Kidney (tissue), 14 donors: ENCODE data around the gene TYMP. TPM values are rescaled to one million over a fixed set of nuclear protein-coding genes. Genes with fewer than 3 reads are reported as not detected.

ENCODE experiments used
- DNase-seq, 5 donors: peaks; one replicate each; pipeline ENCODE4 v3.0.0-alpha.2; 2013 to 2020
- FAIRE-seq: peaks from 2 replicates; lab custom pipeline; 2012; peaks lifted over from hg19 to GRCh38; lab: Jason Lieb, UNC
- H3K27ac ChIP-seq, 2 donors: one replicate each; pipeline ENCODE4 v1.7.0; 2013; ENCODE audit warnings: low read depth in 2 of 2, low read length in 2 of 2, inconsistent platforms in 1 of 2
- H3K27me3 ChIP-seq: one replicate; pipeline ENCODE4 v1.7.1; 2013; ENCODE audit warnings: low read length, inconsistent platforms; ENCODE audit not compliant: control insufficient read depth, insufficient read depth
- H3K36me3 ChIP-seq, 3 donors: one replicate each; pipeline versions ENCODE4 v1.7.0 to v1.7.1; 2013; ENCODE audit warnings: low read length in 3 of 3, control low read depth in 1 of 3, inconsistent platforms in 1 of 3; ENCODE audit not compliant: insufficient read depth in 3 of 3, control insufficient read depth in 2 of 3
- H3K4me1 ChIP-seq, 3 donors: one replicate each; pipeline versions ENCODE4 v1.7.0 to v1.7.1; 2013; ENCODE audit warnings: low read length in 3 of 3, inconsistent platforms in 1 of 3, low read depth in 1 of 3; ENCODE audit not compliant: control insufficient read depth in 2 of 3, insufficient read depth in 2 of 3
- H3K4me3 ChIP-seq, 3 donors: one replicate each; pipeline versions ENCODE4 v1.7.0 to v1.8.1; 2013; ENCODE audit warnings: low read length in 3 of 3, control low read depth in 1 of 3, inconsistent platforms in 1 of 3
- H3K9ac ChIP-seq, 3 donors: one replicate each; pipeline versions ENCODE4 v1.7.0 to v1.7.1; 2013; ENCODE audit warnings: low read length in 3 of 3, control low read depth in 1 of 3, inconsistent platforms in 1 of 3
- H3K9me3 ChIP-seq, 3 donors: one replicate each; pipeline versions ENCODE4 v1.7.0 to v1.7.1; 2013; ENCODE audit warnings: low read length in 3 of 3, control low read depth in 1 of 3, inconsistent platforms in 1 of 3; ENCODE audit not compliant: control insufficient read depth in 2 of 3, insufficient read depth in 1 of 3
- CTCF ChIP-seq: IDR thresholded peaks from 3 replicates; pipeline ENCODE4 v1.5.1; 2012; ENCODE audit warnings: mild to moderate bottlenecking, moderate library complexity, borderline replicate concordance; ENCODE audit not compliant: insufficient read depth; ENCODE audit errors: extremely low read depth
- intact Hi-C: fragments of 100-400 bp; cut with DNase I; formaldehyde crosslinking; loops from one replicate; pipeline ENCODE4 v1.11.1; 2022
- polyA plus RNA-seq: library from polyadenylated mRNA; stranded (reverse); fragments of 350-450 nt; fragmentation: Illumina TruSeq; extraction: RNeasy Lipid Tissue Mini Kit (QIAGEN cat#74804); gene quantifications from one replicate; pipeline ENCODE4 v1.2.3, GENCODE V29; 2014; ENCODE audit warnings: low read depth, low replicate concordance; ENCODE audit not compliant: insufficient read depth
- total RNA-seq: library from RNA; stranded (reverse); fragmentation: NEBNext Ultra II Directional; extraction: Animal tissue kit (Norgen Biotek cat#: 25700); gene quantifications from one replicate; pipeline ENCODE4 v1.2.1, GENCODE V29; 2021
- donor health status: control.
- donor health status: control.
- donor health status: control.
- donor health status: control.
- donor health status: control.
- donor health status: DM: yes; HTN: yes; CAD: no.
- donor health status: Normal renal cell carcinoma (clear cell type).

Gene TYMP
- total and polyA plus RNA-seq, 2 donors from 2014 or later, result 22.2 to 163 TPM

GRCh38 chr22:50573491-50574382, 43.9 kb upstream of the TYMP start:
- no peaks in the 10 kb centered on the region for H3K9me3 ChIP-seq
- H3K27ac ChIP-seq, result no peak overlapping the region
- H3K36me3 ChIP-seq, result peaks cover 0 to 10% (median 7%) of the 10 kb centered on the region in 3 donors
- TF ChIP-seq CTCF, result no peak
- peaks cover 0 to 22% (median 11%) of the 10 kb centered on the region in 3 donors for H3K4me1 ChIP-seq
- H3K4me3 ChIP-seq, result no peak overlapping the region
- H3K27me3 ChIP-seq, result no peaks in the 10 kb centered on the region
- H3K9ac ChIP-seq, result no peak overlapping the region
- no peak for DNase-seq
- FAIRE-seq, result no peak
- intact Hi-C loops, result no loop called here

- intact Hi-C loops, result no loop called here
- TF ChIP-seq CTCF, result no peak
- Histone ChIP-seq H3K27me3 (no peaks in the 10 kb centered on the region), H3K9me3 (no peaks in the 10 kb centered on the region), H3K36me3 (peaks cover 0 to 10% (median 7%) of the 10 kb centered on the region in 3 donors), H3K9ac (no peak overlapping the region), H3K27ac (no peak overlapping the region), H3K4me3 (no peak overlapping the region), H3K4me1 (peaks cover 0 to 18% (median 11%) of the 10 kb centered on the region in 3 donors)
- FAIRE-seq (no peak), DNase-seq (no peak)
These were observed 43.2 kb upstream of the TYMP start for GRCh38 chr22:50572965-50573364.

DNA sequence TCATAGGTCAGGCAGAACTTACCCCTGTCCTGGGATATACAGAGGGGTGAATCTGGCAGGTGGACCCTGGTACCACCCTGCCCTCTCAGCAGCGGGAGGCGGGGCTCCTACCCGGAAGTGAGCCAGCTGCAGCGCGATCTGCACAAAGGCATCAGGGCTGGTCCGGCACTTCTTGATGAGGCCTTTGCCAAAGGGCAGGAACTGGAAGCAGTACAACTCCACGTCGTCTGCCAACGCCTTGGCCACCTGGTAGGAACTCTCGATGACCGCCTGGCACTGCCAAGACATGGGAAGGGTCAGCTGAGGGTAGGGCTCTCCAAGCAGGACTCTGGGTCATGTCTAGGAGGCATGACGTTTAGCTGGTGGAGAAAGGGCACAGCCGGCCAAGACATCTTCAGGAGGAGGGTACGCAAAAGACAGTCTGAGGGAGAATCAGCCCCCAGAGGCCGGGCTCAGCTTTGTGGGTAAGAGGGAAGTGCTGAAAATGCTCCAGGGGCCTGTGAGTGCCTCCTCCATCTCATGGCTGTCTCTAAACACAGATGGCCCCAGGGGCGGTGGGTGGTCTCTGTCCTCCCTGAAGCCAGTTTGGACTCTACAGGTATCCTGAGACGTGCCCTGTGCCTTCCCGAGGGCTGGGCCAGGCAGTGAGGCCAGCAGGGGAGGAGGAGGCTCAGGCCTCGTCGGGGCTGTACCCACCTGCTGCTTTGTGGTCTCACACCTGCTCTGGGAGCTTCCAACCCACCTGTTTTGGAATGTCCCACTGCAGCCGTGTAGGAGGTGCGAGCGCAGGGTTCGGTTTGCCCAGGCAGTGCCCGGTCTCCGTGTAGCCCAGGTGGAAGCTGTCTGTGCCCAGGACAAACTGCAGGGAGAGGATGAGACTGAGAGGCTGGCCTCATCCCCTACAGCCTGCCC, 41.7 kb upstream of the TYMP start:
- H3K9me3 ChIP-seq, result no peaks in the 10 kb centered on the region
- H3K9ac ChIP-seq, result no peak overlapping the region
- no peak overlapping the region for H3K27ac ChIP-seq
- H3K36me3 ChIP-seq, result peaks cover 0 to 10% (median 7%) of the 10 kb centered on the region in 3 donors
- FAIRE-seq (no peak), DNase-seq (no peak)
- no peaks in the 10 kb centered on the region for H3K27me3 ChIP-seq
- no peak for TF ChIP-seq CTCF
- H3K4me1 ChIP-seq, result peaks cover 0 to 15% (median 11%) of the 10 kb centered on the region in 3 donors
- H3K4me3 ChIP-seq, result no peak overlapping the region
- intact Hi-C loops, result no loop called here
